NCI-H2227 treated with DMSO at 0.1 percent for 48 hours (cell line): Measurements from ENCODE around the gene DDX42.
"Not testable (repeated sequence)": the region's sequence is repeated elsewhere in the genome, so short reads cannot be mapped to it uniquely, and the experiment has no call there.

Experiments used
- DNase-seq: peaks from one replicate; lab custom pipeline; 2025; lab: John Stamatoyannopoulos, UW

The DDX42 gene

DNA sequence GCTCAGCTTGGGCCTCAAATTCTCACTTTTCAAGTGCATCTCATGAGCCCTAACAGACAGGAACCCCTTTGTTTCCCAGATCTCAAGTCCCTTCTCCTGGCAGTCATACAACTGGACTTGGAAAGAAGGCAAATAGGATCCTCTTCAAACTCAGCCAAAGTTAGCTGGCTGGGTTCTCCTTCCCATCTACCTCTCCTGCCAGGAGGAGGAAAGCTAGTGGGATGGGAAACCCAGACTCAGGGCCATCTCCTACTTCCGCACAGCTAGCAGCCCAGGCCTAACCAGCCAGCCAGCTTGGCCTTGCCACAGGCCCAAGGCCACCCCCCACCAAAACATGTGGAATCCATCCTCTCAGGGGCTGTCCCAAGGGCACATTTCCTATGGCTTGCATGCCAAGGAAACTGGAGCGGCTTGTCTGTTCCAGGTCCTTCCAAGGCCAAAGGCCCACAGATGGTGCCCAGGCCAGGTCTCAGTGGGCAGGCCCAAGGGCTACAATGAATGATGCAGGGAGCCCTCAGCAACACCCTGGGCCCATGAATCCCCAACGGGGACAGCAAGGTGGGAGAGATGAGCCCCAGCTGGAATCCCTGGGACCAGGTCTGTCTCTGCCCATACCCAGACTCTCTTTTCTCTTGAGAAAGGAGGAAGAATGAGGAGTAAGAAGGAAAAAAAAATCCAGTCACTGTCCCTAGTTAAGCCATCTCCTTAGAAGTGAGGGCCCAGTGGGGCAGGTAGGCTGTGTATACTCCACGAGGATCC, 66.8 kb downstream of the DDX42 start:
- DNase-seq: no peak

DNA sequence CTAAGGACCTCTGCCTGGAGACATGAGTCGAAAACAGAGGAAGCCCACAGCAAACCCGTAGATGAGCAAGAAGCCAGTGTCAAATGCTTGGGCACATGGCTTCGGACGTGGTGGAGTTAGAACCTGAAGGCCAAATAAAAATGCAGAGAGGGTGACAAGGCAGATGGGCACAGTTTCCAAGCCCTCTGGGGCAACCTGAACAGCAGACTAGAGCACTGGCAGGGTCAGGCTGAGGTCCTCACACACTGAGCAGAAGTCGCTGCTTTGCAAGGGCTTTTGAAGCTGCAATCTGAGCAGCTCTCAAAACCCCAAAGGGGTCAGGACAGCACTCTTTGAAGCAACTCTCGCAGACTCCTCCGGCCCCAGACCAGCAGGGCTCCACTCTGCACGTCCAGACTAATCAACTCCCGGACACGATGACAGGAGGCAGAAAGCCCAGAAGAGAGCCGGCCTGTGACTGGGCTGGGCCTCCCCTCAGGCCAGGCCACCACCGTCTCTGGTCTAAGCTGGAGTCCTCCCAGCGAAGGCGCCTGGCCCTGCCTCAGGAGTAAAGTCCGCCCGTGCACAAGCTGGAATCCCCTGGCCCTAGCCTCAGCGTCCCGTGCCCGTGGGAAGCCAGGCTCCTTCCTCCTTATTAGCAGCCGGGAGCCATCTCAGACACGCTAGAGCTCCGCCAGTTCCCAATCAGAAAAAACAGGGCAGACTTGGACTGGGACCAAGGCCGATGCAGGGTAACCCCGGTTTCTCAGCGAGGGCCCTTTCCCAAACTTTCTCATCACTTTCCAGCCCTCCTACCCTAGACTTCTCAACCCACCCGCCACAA, 67.6 kb downstream of the DDX42 start:
- DNase-seq: no peak

GRCh38 chr17:63842173-63842539, 68.2 kb downstream of the DDX42 start:
- DNase-seq: no peak

- DNase-seq: peak; percentile 95
Observed at GRCh38 chr17:63842540-63843386, 68.8 kb downstream of the DDX42 start, which contains the start of gene SMARCD2. Gene SMARCD2 (minus strand): TSS chr17:63842685. CDS start chr17:63842674, 11 bp downstream.

DNA sequence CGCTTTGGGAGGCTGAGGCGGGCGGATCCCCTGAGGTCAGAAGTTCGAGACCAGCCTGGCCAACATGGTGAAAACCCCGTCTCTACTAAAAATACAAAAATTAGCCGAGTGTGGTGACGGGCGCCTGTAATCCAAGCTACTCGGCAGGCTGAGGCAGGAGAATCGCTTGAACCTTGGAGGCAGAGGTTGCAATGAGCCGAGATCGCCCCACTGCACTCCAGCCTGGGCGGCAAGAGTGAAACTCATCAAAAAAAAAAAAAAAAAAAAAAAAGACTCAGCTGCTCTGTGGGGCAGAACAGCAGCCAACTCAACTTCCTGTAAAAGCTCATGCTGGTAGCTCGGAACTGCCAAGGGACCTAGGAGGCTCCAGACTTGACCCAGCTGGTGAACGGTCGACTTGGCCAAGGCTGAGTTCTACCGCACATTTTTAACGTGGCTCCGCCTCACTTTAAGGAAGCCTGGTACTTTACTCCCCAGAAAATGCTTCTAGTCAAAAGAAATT, 69.5 kb downstream of the DDX42 start:
- not testable (repeated sequence) for DNase-seq

DNA sequence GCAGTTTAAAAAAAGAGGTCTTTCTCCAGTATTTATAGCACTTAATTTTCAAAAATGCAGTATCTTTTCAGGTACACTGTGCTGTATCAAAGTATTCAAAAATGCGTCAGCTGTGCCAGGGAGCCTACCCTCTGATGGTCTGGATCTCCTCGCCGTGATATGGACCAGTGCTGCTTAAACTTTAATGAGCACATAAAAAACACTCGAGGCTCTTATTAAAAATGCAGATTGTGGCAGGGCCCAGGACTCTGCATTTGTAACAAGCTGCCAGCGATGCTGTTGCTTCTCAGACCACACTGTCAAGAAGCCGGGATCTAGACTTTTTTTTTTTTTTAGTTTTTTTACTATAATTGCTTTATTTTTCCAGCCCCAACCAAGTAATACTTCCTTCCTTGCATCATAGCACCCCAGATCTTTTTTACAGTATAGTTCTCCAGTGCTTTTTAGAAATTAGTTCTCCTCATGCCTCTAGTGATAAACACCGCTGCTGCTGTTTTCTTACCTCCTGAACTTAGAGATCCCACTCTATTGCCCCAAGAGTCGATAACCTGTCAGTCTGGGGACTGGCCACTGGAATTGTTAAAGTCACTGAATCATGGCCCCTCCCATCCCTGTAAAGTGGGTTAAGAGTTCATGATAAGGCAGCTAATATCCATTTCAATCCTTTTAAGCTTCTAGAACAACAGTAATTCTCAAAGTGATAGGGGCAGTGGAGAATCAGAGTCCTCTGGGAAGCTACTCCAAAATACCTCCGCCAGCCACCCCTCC, 70.1 kb downstream of the DDX42 start:
- no peak for DNase-seq

- no peak for DNase-seq
Observed at GRCh38 chr17:63845509-63845908, 71.5 kb downstream of the DDX42 start.

- no peak for DNase-seq
Observed at GRCh38 chr17:63847525-63848249, 73.7 kb downstream of the DDX42 start.

DNA sequence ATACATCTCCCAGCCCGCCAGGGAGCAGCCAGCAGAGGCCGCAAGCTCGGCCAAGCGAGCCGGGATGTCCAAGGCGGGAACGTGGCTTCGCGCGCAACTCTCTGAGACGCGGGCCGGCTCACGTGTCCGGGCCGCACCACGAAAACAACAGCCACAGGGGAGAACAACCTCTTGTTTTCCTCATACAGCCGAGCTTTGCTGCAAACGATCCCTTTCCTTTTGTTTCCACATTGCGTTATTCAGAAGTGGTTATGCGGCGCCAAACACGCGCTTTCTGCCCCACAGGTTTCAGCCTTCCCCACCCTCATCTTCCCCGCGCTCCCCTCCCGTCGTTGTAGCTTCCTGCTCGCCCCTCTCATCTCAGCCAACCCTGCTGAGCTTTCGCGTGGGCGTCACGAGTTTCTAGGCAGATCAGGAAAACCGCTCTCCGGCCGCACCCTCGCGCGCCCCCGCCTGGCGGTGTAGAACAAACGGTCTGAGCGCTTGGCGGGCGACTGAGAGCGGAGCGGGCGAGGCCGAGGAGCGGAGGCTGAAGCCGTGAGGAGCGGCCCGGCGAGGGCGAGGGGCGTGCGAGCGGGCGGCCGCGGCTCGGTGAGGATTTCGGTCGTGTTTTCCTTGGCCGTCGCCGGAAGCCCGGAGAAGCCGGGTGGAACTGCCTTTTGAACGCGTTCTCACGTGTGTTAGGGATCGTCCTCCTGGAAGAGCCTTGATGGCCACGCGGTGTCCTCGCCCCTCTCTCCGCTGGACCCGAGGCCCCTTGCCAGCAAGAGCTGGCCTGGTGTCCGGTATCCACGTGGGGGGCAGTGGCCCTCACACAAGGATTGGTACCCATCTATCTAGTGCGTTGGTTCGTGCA, 75.1 kb downstream of the DDX42 start:
- no peak for DNase-seq

DNA sequence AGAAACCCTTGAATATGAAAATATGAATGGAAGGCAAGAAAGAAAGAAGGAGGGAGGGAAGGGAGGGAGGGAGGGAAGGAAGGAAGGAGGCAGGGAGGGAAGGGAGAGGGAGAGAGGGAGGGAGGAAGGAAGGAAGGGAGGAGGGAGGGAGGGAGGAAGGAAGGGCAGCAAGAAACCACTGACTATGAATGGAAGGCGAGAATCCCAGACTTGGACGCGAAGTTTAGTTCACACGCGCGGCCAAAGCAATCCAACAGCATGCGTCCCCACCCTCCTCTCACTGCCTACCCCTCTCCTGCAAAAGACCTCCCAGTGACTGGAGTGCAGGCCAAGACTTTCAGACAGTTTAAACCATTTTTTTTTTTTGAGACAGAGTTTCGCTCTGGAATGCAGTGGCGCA, 76.4 kb downstream of the DDX42 start:
- DNase-seq: no peak

GRCh38 chr17:63853260-63853659, 79.3 kb downstream of the DDX42 start:
- DNase-seq: no peak

DNA sequence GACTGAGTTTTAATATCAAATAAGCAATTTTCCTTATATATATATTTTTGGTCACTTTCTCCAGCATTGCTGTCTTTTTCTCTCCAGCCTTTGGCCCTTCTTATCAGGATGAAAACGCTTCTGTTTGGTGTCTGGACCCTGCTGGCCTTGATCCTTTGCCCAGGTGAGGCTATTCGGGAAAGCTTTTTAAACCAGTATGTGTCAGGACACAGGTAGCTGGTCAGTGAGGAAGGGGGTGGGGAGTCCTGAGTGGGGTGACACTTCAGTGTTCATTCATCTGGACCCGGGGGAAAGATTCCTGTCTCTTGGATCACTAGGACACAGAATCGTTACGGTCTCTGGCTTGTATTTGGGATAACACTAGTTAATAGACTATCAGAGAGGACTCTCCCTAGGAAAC, 80.7 kb downstream of the DDX42 start:
- no peak for DNase-seq

DNA sequence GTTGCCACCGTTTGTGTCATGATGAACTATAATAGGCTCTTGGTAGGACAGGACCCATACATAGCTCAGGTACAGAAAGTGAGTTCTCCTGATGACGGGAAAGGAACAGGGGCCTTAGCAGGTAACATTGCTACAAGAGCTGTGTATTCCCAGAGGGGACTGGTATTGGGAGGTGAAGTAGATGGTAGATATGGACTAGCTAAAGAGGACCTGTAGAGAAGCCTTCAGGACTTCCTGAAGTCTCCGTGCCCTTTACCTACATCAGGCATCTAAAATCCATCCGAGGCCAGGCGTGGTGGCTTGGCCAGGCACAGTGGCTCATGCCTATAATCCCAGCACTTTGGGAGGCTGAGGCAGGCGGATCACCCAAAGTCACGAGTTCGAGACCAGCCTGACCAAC, 81.2 kb downstream of the DDX42 start:
- DNase-seq: no peak

GRCh38 chr17:63856425-63856824, 82.5 kb downstream of the DDX42 start:
- not testable (repeated sequence) for DNase-seq

GRCh38 chr17:63859257-63859656, 85.3 kb downstream of the DDX42 start:
- no peak for DNase-seq

- not testable (repeated sequence) for DNase-seq
Observed at GRCh38 chr17:63866625-63867024, 92.7 kb downstream of the DDX42 start.
